Gastroesophageal sphincter (tissue), 4 donors: ENCODE measurements around the gene GPHN. TPM values are rescaled to one million over a fixed set of nuclear protein-coding genes. Genes with fewer than 3 reads are reported as not detected.

Experiments
- ATAC-seq: fragments of 150-250 bp; one replicate; pipeline ENCODE4 v1.9.1; 2016; ENCODE audit warnings: mild to moderate bottlenecking, moderate library complexity
- H3K27ac ChIP-seq, 4 donors: fragments of 200-600 bp; sonication (generic) in 3 of 4; 1 replicate in 3 of 4; 2 replicates in 1 of 4; pipeline ENCODE4 v1.5.1; 2016 to 2019
- H3K27me3 ChIP-seq: fragments of 200-600 bp; sonication (generic); one replicate; pipeline ENCODE4 v1.5.1; 2019
- H3K36me3 ChIP-seq, 2 donors: fragments of 200-600 bp; sonication (generic); one replicate each; pipeline ENCODE4 v1.5.1; 2019; ENCODE audit warnings: control low read depth in 1 of 2
- H3K4me1 ChIP-seq, 3 donors: fragments of 200-600 bp; sonication (generic); 1 replicate in 2 of 3; 2 replicates in 1 of 3; pipeline ENCODE4 v1.5.1; 2016 to 2019; ENCODE audit warnings: control low read depth in 2 of 3
- H3K4me3 ChIP-seq, 2 donors: fragments of 200-600 bp; sonication (generic); one replicate each; pipeline ENCODE4 v1.5.1; 2019; ENCODE audit warnings: mild to moderate bottlenecking in 1 of 2, moderate library complexity in 1 of 2
- H3K9me3 ChIP-seq, 3 donors: fragments of 200-600 bp; sonication (generic); one replicate each; pipeline ENCODE4 v1.5.1; 2017 to 2019; ENCODE audit warnings: control low read depth in 2 of 3
- CTCF ChIP-seq, 4 experiments: fragments of 200-600 bp in 2 of 4; fragments of 450-650 bp in 2 of 4; sonication (generic) in 1 of 4; IDR thresholded peaks; one replicate each; pipeline ENCODE4 v1.5.1; 2017 to 2019; ENCODE audit warnings: antibody characterized with exemption in 4 of 4, mild to moderate bottlenecking in 2 of 4, moderate library complexity in 2 of 4
- EP300 ChIP-seq: sonication (generic); formaldehyde crosslinking; IDR thresholded peaks from one replicate; pipeline ENCODE4 v1.6.1; 2017; ENCODE audit warnings: antibody characterized with exemption, mild to moderate bottlenecking
- POLR2A ChIP-seq, 2 donors: fragments of 450-650 bp; IDR thresholded peaks; one replicate each; pipeline ENCODE4 v1.6.1; 2017; ENCODE audit warnings: antibody characterized with exemption in 2 of 2, mild to moderate bottlenecking in 2 of 2, moderate library complexity in 1 of 2
- POLR2AphosphoS5 ChIP-seq: sonication (generic); formaldehyde crosslinking; IDR thresholded peaks from one replicate; pipeline ENCODE4 v1.6.1; 2017; ENCODE audit warnings: antibody characterized with exemption
- WGBS, 2 donors: methylation state at CpG; one replicate each; pipeline ENCODE4 v1.1.5; 2018; ENCODE audit warnings: low coverage in 1 of 2; 5-methylcytosine and 5-hydroxymethylcytosine counted together
- total RNA-seq, 4 donors: library from RNA; depleted of rRNA; stranded (reverse); fragments of >200 nt; gene quantifications; one replicate each; pipeline ENCODE4 v1.1.0, GENCODE V29; 2016

The GPHN gene
- total RNA-seq, 4 donors from 2014 or later, result 13.1 to 16.5 (median 14.7) TPM

DNA sequence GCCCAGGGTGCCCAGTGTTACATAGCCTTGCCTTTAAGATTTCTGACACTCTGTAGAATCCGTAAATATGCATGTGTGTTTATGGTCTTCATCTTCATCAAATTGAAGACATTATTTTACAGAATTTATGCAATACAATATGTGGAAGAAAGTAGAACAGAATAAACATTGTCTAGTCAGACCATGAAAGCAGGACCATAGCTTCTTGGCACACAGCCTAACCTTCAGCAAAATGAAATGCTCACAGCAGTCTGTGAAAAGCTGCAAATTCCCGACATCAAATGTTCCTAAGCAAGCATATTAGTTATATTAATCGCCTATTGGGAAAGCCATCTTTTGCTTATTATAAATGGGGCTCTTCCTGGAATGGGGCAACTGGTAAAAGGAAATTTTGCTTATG is 570.0 kb downstream of the GPHN start:
- ATAC-seq, result no peak
- Histone ChIP-seq H3K4me3 (no peak overlapping the region), H3K27ac (no peak overlapping the region), H3K27me3 (no peaks in the 10 kb centered on the region), H3K9me3 (peaks cover 0 to 6% (median 0%) of the 10 kb centered on the region in 3 donors), H3K36me3 (no peaks in the 10 kb centered on the region), H3K4me1 (no peaks in the 10 kb centered on the region)
- 46 to 47% methylated on average over 3 of the region's 3 CpGs for WGBS, 2 donors
- TF ChIP-seq POLR2A (IDR thresholded peaks at IDR 0.05) (no peak), CTCF (IDR thresholded peaks at IDR 0.05) (no peak), EP300 (no peak), POLR2AphosphoS5 (no peak)

DNA sequence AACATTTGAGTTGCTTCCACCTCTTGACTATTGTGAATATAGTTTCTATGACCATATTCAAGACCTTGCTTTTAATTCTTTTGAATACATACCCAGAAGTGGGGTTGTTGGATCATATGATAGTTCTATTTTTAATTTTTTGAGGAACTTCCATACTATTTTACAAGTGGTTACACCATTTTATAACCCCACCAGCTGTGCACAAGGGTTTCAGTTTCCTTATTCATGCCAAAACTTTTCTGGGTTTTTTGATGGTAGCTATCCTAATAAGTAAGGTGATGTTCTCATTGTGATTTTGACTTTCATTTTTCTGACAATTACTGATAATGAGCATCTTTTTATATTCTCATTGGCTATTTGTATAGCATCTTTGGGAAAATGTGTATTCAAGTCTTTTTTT is 571.9 kb downstream of the GPHN start:
- H3K27ac ChIP-seq, result no peak overlapping the region
- H3K4me3 ChIP-seq, result no peak overlapping the region
- H3K9me3 ChIP-seq, result peaks cover 0 to 6% (median 0%) of the 10 kb centered on the region in 3 donors
- no peaks in the 10 kb centered on the region for H3K4me1 ChIP-seq
- ATAC-seq, result no peak
- no peaks in the 10 kb centered on the region for H3K27me3 ChIP-seq
- H3K36me3 ChIP-seq, result no peaks in the 10 kb centered on the region
- no peak for TF ChIP-seq EP300
- no peak for TF ChIP-seq CTCF (IDR thresholded peaks at IDR 0.05)
- no peak for TF ChIP-seq POLR2AphosphoS5
- TF ChIP-seq POLR2A (IDR thresholded peaks at IDR 0.05), result no peak

GRCh38 chr14:67108230-67108629 is 600.3 kb downstream of the GPHN start:
- Histone ChIP-seq H3K36me3 (peaks cover 0 to 11% of the 10 kb centered on the region in 2 donors), H3K4me1 (no peaks in the 10 kb centered on the region), H3K4me3 (no peak overlapping the region), H3K27me3 (no peaks in the 10 kb centered on the region), H3K27ac (no peak overlapping the region), H3K9me3 (peaks cover 0 to 21% (median 0%) of the 10 kb centered on the region in 3 donors)
- ATAC-seq, result no peak
- 67 to 80% methylated on average over 1 of the region's 1 CpG for WGBS, 2 donors
- no peak for TF ChIP-seq POLR2AphosphoS5
- TF ChIP-seq POLR2A (IDR thresholded peaks at IDR 0.05), result no peak
- no peak for TF ChIP-seq EP300

GRCh38 chr14:67111022-67111421 is 603.1 kb downstream of the GPHN start:
- Histone ChIP-seq H3K27ac (no peak overlapping the region), H3K9me3 (peaks cover 0 to 4% (median 0%) of the 10 kb centered on the region in 3 donors), H3K27me3 (no peaks in the 10 kb centered on the region), H3K4me1 (no peaks in the 10 kb centered on the region), H3K36me3 (peaks cover 0 to 11% of the 10 kb centered on the region in 2 donors), H3K4me3 (no peak overlapping the region)
- TF ChIP-seq POLR2AphosphoS5, result no peak
- TF ChIP-seq CTCF (IDR thresholded peaks at IDR 0.05), result no peak
- TF ChIP-seq POLR2A (IDR thresholded peaks at IDR 0.05), result no peak
- no peak for TF ChIP-seq EP300
- ATAC-seq, result no peak
- 50 to 55% methylated on average over 1 of the region's 1 CpG for WGBS, 2 donors

- Histone ChIP-seq H3K27ac (no peak overlapping the region), H3K4me1 (no peaks in the 10 kb centered on the region), H3K27me3 (no peaks in the 10 kb centered on the region), H3K9me3 (no peaks in the 10 kb centered on the region), H3K36me3 (peaks cover 0 to 11% of the 10 kb centered on the region in 2 donors), H3K4me3 (no peak overlapping the region)
- TF ChIP-seq EP300, result no peak
- TF ChIP-seq POLR2AphosphoS5, result no peak
- no peak for TF ChIP-seq POLR2A (IDR thresholded peaks at IDR 0.05)
- WGBS, 2 donors, result 90 to 95% methylated on average over 2 of the region's 2 CpGs
- no peak for ATAC-seq
Observed at GRCh38 chr14:67112344-67112743, 604.4 kb downstream of the GPHN start.

GRCh38 chr14:67127174-67127573 is 619.2 kb downstream of the GPHN start:
- no peak for ATAC-seq
- WGBS, 2 donors, result 92 to 97% methylated on average over 2 to 3 of the region's 3 CpGs

More at GRCh38 chr14:67127174-67127573, 619.2 kb downstream of the GPHN start:
- Histone ChIP-seq H3K27me3 (no peaks in the 10 kb centered on the region), H3K36me3 (peaks cover 0 to 44% of the 10 kb centered on the region in 2 donors), H3K27ac (no peak overlapping the region), H3K4me3 (no peak overlapping the region), H3K9me3 (no peaks in the 10 kb centered on the region), H3K4me1 (no peaks in the 10 kb centered on the region)
- TF ChIP-seq POLR2AphosphoS5, result no peak
- TF ChIP-seq POLR2A (IDR thresholded peaks at IDR 0.05), result no peak
- no peak for TF ChIP-seq CTCF (IDR thresholded peaks at IDR 0.05)
- no peak for TF ChIP-seq EP300
